HepG2 (cell line): Measurements from ENCODE around the gene RYK.

Experiments
- DMAP1 ChIP-seq: IDR thresholded peaks from 2 replicates; pipeline ENCODE4 v1.6.1; 2016
- HMGXB4 ChIP-seq, 2 experiments: sonication (generic) in 1 of 2; formaldehyde crosslinking in 1 of 2; IDR thresholded peaks; 2 replicates each; pipeline versions ENCODE4 v1.4.0 to v1.6.1; 2018 to 2020; ENCODE audit warnings: missing genetic modification reagents in 2 of 2, borderline replicate concordance in 1 of 2, low read depth in 1 of 2, mild to moderate bottlenecking in 1 of 2, missing biosample characterization in 1 of 2
- ISX ChIP-seq: sonication (generic); formaldehyde crosslinking; conservative IDR thresholded peaks from 2 replicates; pipeline ENCODE4 v1.5.0; 2020; ENCODE audit warnings: missing genetic modification reagents
- MAZ ChIP-seq, 2 experiments: sonication (generic) in 1 of 2; formaldehyde crosslinking in 1 of 2; IDR thresholded peaks; 2 replicates each; pipeline versions ENCODE4 v1.5.0 to v1.6.1; 2012 to 2020; ENCODE audit warnings: low read depth in 2 of 2, mild to moderate bottlenecking in 2 of 2, borderline replicate concordance in 1 of 2, improper control_type of control experiment in 1 of 2, low read length in 1 of 2, missing genetic modification reagents in 1 of 2, moderate library complexity in 1 of 2
- NFKB2 ChIP-seq: sonication (generic); formaldehyde crosslinking; IDR thresholded peaks from 2 replicates; pipeline ENCODE4 v1.4.0; 2020; ENCODE audit warnings: missing genetic modification reagents, borderline replicate concordance
- PHF21A ChIP-seq: sonication (generic); formaldehyde crosslinking; IDR thresholded peaks from 2 replicates; pipeline ENCODE4 v1.5.0; 2020; ENCODE audit warnings: mild to moderate bottlenecking, missing genetic modification reagents
- ZNF362 ChIP-seq: sonication (generic); formaldehyde crosslinking; IDR thresholded peaks from 2 replicates; pipeline ENCODE4 v1.4.0; 2020; ENCODE audit warnings: missing genetic modification reagents, mild to moderate bottlenecking, borderline replicate concordance
- ZNF724P ChIP-seq: sonication (generic); formaldehyde crosslinking; IDR thresholded peaks from 2 replicates; pipeline ENCODE4 v1.8.0; 2022; ENCODE audit warnings: missing genetic modification reagents, borderline replicate concordance
- TF ChIP-seq, protein P1 (sequence below): sonication (generic); formaldehyde crosslinking; IDR thresholded peaks from 2 replicates; pipeline ENCODE4 v1.5.0; 2020; ENCODE audit warnings: mild to moderate bottlenecking, missing genetic modification reagents, moderate library complexity
- TF ChIP-seq, protein P2 (sequence below): sonication (generic); formaldehyde crosslinking; IDR thresholded peaks from 2 replicates; pipeline ENCODE4 v1.8.0; 2022; ENCODE audit warnings: mild to moderate bottlenecking, missing genetic modification reagents, moderate library complexity

GRCh38 chr3:134216851-134217250 lies 33.8 kb downstream of the RYK start:
- TF ChIP-seq PHF21A (CRISPR knock-in tag) (no peak), NFKB2 (no peak), ZNF724P (CRISPR knock-in tag) (no peak), ZNF362 (no peak), ISX (CRISPR knock-in tag) (no peak), MAZ (IDR thresholded peaks at IDR 0.05; ENCODE audit: borderline replicate concordance, low read depth, low read length) (no peak), MAZ (CRISPR knock-in tag; IDR thresholded peaks at IDR 0.05; ENCODE audit: low read depth) (no peak), HMGXB4 (CRISPR knock-in tag; IDR thresholded peaks at IDR 0.05; ENCODE audit: borderline replicate concordance in 1 of 2, low read depth in 1 of 2) (no peak), DMAP1 (no peak)
- TF ChIP-seq, protein P1, sequence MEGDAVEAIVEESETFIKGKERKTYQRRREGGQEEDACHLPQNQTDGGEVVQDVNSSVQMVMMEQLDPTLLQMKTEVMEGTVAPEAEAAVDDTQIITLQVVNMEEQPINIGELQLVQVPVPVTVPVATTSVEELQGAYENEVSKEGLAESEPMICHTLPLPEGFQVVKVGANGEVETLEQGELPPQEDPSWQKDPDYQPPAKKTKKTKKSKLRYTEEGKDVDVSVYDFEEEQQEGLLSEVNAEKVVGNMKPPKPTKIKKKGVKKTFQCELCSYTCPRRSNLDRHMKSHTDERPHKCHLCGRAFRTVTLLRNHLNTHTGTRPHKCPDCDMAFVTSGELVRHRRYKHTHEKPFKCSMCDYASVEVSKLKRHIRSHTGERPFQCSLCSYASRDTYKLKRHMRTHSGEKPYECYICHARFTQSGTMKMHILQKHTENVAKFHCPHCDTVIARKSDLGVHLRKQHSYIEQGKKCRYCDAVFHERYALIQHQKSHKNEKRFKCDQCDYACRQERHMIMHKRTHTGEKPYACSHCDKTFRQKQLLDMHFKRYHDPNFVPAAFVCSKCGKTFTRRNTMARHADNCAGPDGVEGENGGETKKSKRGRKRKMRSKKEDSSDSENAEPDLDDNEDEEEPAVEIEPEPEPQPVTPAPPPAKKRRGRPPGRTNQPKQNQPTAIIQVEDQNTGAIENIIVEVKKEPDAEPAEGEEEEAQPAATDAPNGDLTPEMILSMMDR (CRISPR knock-in tag) = no peak
- TF ChIP-seq, protein P2, sequence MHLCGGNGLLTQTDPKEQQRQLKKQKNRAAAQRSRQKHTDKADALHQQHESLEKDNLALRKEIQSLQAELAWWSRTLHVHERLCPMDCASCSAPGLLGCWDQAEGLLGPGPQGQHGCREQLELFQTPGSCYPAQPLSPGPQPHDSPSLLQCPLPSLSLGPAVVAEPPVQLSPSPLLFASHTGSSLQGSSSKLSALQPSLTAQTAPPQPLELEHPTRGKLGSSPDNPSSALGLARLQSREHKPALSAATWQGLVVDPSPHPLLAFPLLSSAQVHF (CRISPR knock-in tag) = no peak
